ENCODE measurements around the gene ARHGEF28. TPM values are rescaled to one million over a fixed set of nuclear protein-coding genes. Genes with fewer than 3 reads are reported as not detected.

The ARHGEF28 gene
- total RNA-seq, 6 experiments from 2014 or later: 7.5 to 13.6 (median 8.5) TPM

GRCh38 chr5:73844165-73844564 lies 218.2 kb downstream of the ARHGEF28 start:
- Mint-ChIP-seq H3K27ac (no peak overlapping the region), H3K4me3 (no peak overlapping the region), H3K4me1 (ENCODE audit: low read depth) (no peaks in the 10 kb centered on the region)

DNA sequence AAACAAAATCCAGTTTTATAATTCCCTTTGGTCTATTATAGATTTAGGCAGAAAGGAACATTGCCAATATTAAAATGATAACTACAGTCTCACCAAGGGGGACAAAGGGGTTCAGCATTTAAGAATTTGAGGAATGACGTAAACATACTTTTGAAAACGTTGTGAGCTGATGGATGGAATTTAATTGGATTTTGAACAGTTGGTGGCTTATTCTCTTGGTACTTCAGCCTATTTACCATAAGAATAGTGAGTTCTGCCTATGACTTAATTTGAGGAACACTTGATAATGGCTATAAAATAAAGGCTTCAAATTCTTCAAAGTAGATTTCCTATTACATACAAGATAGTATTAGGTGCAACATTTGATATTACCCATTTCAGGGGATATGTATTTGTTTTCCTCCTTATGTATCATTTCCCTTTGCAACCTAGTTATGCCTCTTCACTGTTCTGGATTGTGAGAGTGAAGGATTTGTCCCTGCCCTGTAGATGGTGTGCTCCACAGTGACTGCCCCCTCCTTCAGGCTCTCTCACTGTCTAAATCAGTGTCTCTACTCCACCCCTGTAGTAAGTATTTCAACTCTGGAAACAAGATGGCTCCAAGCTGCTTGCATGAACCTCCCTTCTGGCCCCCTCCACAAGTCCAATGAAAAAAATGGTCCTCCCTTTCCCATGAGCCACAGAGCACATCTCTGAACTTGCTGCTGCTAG lies 225.6 kb downstream of the ARHGEF28 start:
- no peaks in the 10 kb centered on the region for H3K27me3 Mint-ChIP-seq (ENCODE audit: insufficient read depth)
- no peaks in the 10 kb centered on the region for H3K9me3 Mint-ChIP-seq
- TF ChIP-seq CTCF (IDR thresholded peaks at IDR 0.05): no peak
- H3K4me3 Mint-ChIP-seq: no peak overlapping the region
- DNase-seq: no peak
- peaks cover 25% of the 10 kb centered on the region for H3K4me1 Mint-ChIP-seq (ENCODE audit: low read depth)
- no peak overlapping the region for H3K27ac Mint-ChIP-seq
- no peaks in the 10 kb centered on the region for H3K36me3 Mint-ChIP-seq (ENCODE audit: low read depth)

More at GRCh38 chr5:73844165-73844564, 218.2 kb downstream of the ARHGEF28 start:
- TF ChIP-seq CTCF (IDR thresholded peaks at IDR 0.05): no peak
- Mint-ChIP-seq H3K27me3 (ENCODE audit: insufficient read depth) (no peaks in the 10 kb centered on the region; the same call in 1 of the 2 replicates), H3K36me3 (ENCODE audit: low read depth) (peaks cover 10% of the 10 kb centered on the region; the same call in 1 of the 2 replicates), H3K9me3 (no peaks in the 10 kb centered on the region)
- DNase-seq: no peak

DNA sequence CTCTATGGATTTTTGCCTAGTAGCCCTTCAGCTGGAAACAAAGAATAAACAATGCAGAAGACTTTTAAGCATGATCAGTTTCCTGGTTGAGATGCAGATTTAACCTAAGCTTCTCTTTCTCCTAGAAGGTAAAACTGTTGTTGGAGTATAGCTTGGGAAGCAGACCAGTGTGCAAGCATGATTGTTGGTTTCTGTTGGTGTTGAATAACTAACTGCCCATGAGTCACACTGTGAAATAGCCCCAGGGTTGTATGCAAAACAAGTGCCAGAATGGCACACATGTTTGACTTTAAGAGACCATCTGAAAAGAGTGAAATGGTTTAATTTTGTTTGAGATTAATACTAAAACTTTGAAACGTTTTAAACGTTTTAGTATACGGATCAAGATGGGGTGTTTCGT lies 227.1 kb downstream of the ARHGEF28 start:
- no peak for TF ChIP-seq CTCF (IDR thresholded peaks at IDR 0.05)
- Mint-ChIP-seq H3K36me3 (ENCODE audit: low read depth) (no peaks in the 10 kb centered on the region), H3K4me1 (ENCODE audit: low read depth) (peaks cover 32% of the 10 kb centered on the region), H3K9me3 (no peaks in the 10 kb centered on the region), H3K4me3 (no peak overlapping the region), H3K27me3 (ENCODE audit: insufficient read depth) (no peaks in the 10 kb centered on the region), H3K27ac (peak overlapping the region; percentile 69)
- peak; percentile 77 for DNase-seq

- Mint-ChIP-seq H3K4me1 (ENCODE audit: low read depth) (peaks cover 30% of the 10 kb centered on the region), H3K27ac (no peak overlapping the region; the same call in 1 of the 2 replicates), H3K4me3 (no peak overlapping the region), H3K9me3 (no peaks in the 10 kb centered on the region), H3K36me3 (ENCODE audit: low read depth) (peaks cover 15% of the 10 kb centered on the region), H3K27me3 (ENCODE audit: insufficient read depth) (no peaks in the 10 kb centered on the region)
- no peak for TF ChIP-seq CTCF (IDR thresholded peaks at IDR 0.05)
- no peak for DNase-seq
Observed at GRCh38 chr5:73856997-73857396, 231.0 kb downstream of the ARHGEF28 start.

DNA sequence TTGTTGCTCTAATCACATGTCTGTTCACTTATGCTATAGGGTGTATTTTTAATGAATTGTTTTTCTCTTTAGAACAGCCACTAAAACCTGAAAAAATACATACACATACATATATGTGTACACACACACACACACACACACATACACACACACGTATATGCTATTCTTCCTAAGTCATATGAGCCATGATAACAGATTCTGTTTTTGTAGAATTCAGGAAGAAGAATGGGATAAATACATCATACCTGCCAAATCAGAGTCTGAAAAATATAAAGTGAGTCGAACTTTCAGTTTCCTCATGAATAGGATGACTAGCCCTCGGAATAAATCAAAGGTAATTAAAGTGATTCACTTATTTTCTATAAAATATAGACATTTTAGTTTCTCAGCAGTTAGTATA lies 231.4 kb downstream of the ARHGEF28 start:
- no peak overlapping the region for H3K4me3 Mint-ChIP-seq
- H3K36me3 Mint-ChIP-seq (ENCODE audit: low read depth): peaks cover 15% of the 10 kb centered on the region
- H3K27me3 Mint-ChIP-seq (ENCODE audit: insufficient read depth): no peaks in the 10 kb centered on the region
- peaks cover 29% of the 10 kb centered on the region for H3K4me1 Mint-ChIP-seq (ENCODE audit: low read depth)
- H3K27ac Mint-ChIP-seq: no peak overlapping the region
- H3K9me3 Mint-ChIP-seq: no peaks in the 10 kb centered on the region
- TF ChIP-seq CTCF (IDR thresholded peaks at IDR 0.05): no peak
- no peak for DNase-seq
